NT2/D1 (cell line): Measurements from ENCODE around the gene RND2.

Experiments
- SUZ12 ChIP-seq: IDR thresholded peaks from 2 replicates; pipeline ENCODE4 v1.6.1; 2011; ENCODE audit not compliant: insufficient read length, insufficient read depth; ENCODE audit errors: extremely low read depth
- YY1 ChIP-seq: IDR thresholded peaks from 2 replicates; pipeline ENCODE4 v1.6.1; 2011; ENCODE audit not compliant: insufficient read length, insufficient read depth
- ZNF274 ChIP-seq: IDR thresholded peaks from 2 replicates; pipeline ENCODE4 v1.6.1; 2011; ENCODE audit warnings: mild to moderate bottlenecking, low read depth, low read length

DNA sequence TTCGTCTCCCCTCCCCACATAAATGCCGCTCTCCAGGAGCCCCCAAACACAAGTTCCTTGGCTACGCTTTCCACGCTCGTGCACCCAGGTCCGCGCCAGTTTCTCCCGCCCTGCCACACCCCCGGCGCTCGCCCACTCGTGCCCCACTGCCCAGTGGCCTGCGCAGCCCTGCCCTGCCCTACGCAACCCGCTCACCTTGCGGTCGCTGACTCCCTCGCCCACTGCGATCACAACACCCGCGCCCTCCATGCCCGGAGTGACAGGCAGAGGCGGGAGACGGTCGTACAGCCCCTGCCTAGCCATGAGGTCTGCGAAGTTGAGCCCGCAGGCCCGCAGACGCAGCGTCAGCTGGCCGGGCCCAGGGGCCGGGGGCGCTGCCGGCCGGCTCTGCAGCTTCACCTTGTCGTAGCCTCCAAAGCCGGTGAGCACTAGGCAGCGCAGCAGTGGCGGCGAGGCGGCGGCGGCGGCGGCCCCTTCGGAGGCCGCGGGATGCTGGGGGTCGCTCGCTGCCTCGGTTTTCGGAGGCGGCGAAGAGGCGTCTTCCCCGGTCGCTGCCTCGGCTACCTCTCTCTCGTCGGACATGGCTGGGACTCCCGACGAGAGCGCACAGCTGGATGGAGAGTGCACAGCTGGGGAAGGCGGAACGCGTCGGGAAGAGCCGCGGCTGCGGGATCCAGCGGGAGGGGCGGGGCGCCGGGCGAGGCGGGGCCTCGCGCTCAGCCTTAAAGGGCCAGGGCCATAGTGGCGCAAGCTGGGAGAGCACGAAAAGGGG is 3.1 kb upstream of the RND2 start, which contains the start of gene VAT1:
- TF ChIP-seq YY1 (no peak), ZNF274 (no peak), SUZ12 (no peak)
